NCI-H1105 (cell line): ENCODE data around the gene MSL2.
"Not testable (repeated sequence)": the region's sequence is repeated elsewhere in the genome, so short reads cannot be mapped to it uniquely, and the experiment has no call there.

Experiments used
- DNase-seq: peaks from one replicate; lab custom pipeline; 2025; lab: John Stamatoyannopoulos, UW

Gene MSL2

GRCh38 chr3:136196064-136196400 lies at the start of gene MSL2:
TSS of gene MSL2 (minus strand) at chr3:136196335. CDS start at chr3:136195113, 1,222 bp downstream.
- no peak for DNase-seq

- DNase-seq: no peak
These were observed 49.6 kb upstream of the MSL2 start for GRCh38 chr3:136245691-136246090.

GRCh38 chr3:136239094-136239493 lies 43.0 kb upstream of the MSL2 start:
- no peak for DNase-seq

GRCh38 chr3:136237961-136238649 lies 42.0 kb upstream of the MSL2 start:
- no peak for DNase-seq

- no peak for DNase-seq
These were observed 41.0 kb upstream of the MSL2 start for GRCh38 chr3:136237103-136237502.

- DNase-seq: no peak
These were observed 40.0 kb upstream of the MSL2 start for GRCh38 chr3:136236109-136236508.

- no peak for DNase-seq
These were observed 39.4 kb upstream of the MSL2 start for GRCh38 chr3:136235545-136235944.

- no peak for DNase-seq
These were observed 36.3 kb upstream of the MSL2 start for GRCh38 chr3:136232413-136232812.

GRCh38 chr3:136222746-136223145 lies 26.6 kb upstream of the MSL2 start:
- DNase-seq: not testable (repeated sequence)

GRCh38 chr3:136211547-136211946 lies 15.4 kb upstream of the MSL2 start:
- DNase-seq: no peak

- no peak for DNase-seq
These were observed 13.8 kb upstream of the MSL2 start for GRCh38 chr3:136209921-136210320.

- DNase-seq: no peak
These were observed 11.5 kb upstream of the MSL2 start for GRCh38 chr3:136207489-136208115.

GRCh38 chr3:136199219-136199618 lies 3.1 kb upstream of the MSL2 start:
- DNase-seq: not testable (repeated sequence)

GRCh38 chr3:136198462-136199078 lies 2.4 kb upstream of the MSL2 start:
- DNase-seq: not testable (repeated sequence)

GRCh38 chr3:136197159-136197793 lies 1.1 kb upstream of the MSL2 start:
- no peak for DNase-seq

- DNase-seq: peak; percentile 100
These were observed 445 bp upstream of the MSL2 start for GRCh38 chr3:136196401-136197158.

- DNase-seq: peak; percentile 92
These were observed 674 bp downstream of the MSL2 start for GRCh38 chr3:136195258-136196063.

- peak; percentile 45 for DNase-seq
These were observed 1.5 kb downstream of the MSL2 start for GRCh38 chr3:136194409-136195257.

- no peak for DNase-seq
These were observed 2.7 kb downstream of the MSL2 start for GRCh38 chr3:136193278-136194054.

- peak; percentile 30 for DNase-seq
These were observed 3.3 kb downstream of the MSL2 start for GRCh38 chr3:136192831-136193230.
